Choroid plexus epithelial cell (primary cell): ENCODE results near the gene AACS.
A peak's percentile ranks its signal among the peaks of the same experiment; 100 is the strongest.
"Not testable (repeated sequence)": the region's sequence is repeated elsewhere in the genome, so short reads cannot be mapped to it uniquely, and the experiment has no call there.

ENCODE experiments used
- DNase-seq: peaks from one replicate; pipeline ENCODE4 v3.0.0-alpha.2; 2010; ENCODE audit warnings: low read depth
- H3K4me3 ChIP-seq: 2 replicates; pipeline ENCODE4 v1.5.1; 2011; ENCODE audit warnings: low read depth, mild to moderate bottlenecking, control low read depth, low read length, moderate library complexity
- TF ChIP-seq, protein P1 (sequence below): conservative IDR thresholded peaks from 2 replicates; pipeline ENCODE4 v1.5.1; 2011; ENCODE audit warnings: low read depth, mild to moderate bottlenecking, control low read depth, inconsistent platforms, low read length, moderate library complexity

The AACS gene

DNA sequence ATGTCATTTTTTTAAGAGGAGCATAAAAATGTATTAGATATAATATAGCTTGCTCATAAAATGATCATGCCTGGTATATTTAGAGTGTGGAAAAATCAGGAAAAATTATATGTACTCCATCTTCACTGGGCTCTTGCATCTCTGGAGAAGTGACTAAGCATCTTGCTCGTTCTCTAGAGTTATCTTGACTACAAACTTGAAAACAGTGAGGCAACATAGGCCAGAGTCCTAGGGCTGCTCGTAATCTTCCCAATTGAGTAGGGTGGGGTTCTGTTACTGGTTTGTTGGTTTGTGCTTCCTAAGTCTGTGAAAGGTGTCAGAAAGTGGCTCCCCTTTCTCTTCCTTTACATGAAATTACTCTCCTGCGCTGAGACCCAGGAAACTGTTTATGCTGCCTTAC lies 46.2 kb downstream of the AACS start:
- TF ChIP-seq, protein P1, sequence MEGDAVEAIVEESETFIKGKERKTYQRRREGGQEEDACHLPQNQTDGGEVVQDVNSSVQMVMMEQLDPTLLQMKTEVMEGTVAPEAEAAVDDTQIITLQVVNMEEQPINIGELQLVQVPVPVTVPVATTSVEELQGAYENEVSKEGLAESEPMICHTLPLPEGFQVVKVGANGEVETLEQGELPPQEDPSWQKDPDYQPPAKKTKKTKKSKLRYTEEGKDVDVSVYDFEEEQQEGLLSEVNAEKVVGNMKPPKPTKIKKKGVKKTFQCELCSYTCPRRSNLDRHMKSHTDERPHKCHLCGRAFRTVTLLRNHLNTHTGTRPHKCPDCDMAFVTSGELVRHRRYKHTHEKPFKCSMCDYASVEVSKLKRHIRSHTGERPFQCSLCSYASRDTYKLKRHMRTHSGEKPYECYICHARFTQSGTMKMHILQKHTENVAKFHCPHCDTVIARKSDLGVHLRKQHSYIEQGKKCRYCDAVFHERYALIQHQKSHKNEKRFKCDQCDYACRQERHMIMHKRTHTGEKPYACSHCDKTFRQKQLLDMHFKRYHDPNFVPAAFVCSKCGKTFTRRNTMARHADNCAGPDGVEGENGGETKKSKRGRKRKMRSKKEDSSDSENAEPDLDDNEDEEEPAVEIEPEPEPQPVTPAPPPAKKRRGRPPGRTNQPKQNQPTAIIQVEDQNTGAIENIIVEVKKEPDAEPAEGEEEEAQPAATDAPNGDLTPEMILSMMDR = no peak
- DNase-seq = peak; percentile 23
- no peak overlapping the region for H3K4me3 ChIP-seq

DNA sequence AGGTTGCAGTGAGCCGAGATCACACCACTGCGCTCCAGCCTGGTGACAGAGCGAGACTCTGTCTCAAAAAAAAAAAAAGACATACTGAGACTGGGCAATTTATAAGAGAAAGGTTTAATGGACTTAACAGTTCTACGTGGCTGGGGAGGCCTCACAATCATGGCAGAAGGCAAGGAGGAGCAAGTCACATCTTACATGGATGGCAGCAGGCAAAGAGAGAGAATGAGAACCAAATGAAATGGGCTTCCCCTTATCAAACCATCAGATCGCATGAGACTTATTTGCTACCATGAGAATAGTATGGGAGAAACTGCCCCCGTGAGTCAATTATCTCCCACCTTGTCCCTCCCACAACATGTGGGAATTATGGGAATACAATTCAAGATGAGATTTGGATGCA lies 47.4 kb downstream of the AACS start:
- not testable (repeated sequence) for DNase-seq, H3K4me3 ChIP-seq

DNA sequence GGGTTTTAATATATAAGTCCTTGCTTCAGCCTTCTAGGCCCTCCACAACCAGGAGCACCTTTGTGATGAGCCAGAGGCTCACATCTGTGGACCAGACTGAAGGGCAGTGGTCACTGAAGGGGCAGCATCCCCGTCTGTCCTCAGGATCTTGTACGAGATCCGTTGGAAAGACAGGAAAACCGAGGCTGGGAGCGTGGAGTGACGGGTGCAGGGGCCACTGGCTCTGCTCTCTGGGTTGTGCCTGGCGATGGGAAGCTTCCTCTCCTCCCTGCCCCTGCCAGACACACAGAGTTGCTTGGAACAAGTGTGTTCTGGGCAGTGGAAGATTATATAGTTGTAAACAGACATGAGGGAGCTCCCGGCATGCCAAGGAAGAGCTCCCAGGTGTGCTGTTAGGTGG lies 48.0 kb downstream of the AACS start:
- no peak overlapping the region for H3K4me3 ChIP-seq
- TF ChIP-seq, protein P1 = no peak
- DNase-seq = no peak

DNA sequence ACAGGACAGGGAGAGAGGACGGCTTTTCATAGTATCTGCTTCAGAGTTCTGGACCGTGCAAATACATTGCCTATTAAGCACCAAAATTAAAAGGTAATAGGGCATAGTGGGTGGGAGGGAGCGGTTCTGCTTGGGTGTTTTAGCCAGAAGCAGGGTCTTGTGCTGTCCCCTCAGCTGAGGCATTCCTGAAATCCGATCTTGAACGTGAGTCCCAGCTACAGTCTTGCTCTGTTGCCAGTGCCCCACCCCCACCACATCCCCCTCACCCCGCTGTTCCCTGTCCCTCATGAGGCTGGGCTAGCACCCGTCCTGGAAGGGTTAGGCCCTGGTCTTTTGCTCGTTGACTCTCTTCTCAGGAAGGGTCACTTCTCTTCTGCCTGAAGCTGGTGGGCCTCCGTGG lies 48.6 kb downstream of the AACS start:
- no peak for DNase-seq
- TF ChIP-seq, protein P1 = no peak
- H3K4me3 ChIP-seq = no peak overlapping the region

DNA sequence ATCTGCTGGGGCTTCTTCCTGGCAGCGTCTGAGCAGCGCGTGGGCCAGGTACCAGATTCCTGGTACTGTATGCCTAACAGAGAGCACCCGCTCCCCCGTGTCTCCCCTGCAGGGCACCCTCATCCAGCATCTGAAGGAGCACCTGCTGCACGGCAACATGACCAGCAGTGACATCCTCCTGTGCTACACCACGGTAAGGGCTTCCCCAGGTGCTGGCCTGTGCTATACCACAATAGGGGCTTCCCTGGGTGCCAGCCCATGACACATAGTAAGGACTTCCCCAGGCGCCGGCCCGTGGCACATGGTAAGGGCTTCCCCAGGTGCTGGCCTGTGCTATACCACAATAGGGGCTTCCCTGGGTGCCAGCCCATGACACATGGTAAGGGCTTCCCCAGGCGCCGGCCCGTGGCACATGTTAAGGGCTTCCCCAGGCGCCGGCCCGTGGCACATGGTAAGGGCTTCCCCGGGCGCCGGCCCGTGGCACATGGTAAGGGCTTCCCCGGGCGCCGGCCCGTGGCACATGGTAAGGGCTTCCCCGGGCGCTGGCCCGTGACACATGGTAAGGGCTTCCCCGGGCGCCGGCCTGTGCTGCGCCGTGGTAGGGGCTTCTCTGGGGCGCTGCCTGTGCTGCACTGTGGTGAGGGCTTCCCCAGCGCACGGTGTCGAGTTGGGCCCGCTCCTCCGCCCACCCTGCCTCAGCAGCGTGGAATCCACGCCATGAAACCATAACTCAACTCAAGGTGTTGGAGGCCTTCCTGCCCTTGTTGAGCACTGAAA lies 49.3 kb downstream of the AACS start:
- DNase-seq = no peak
- TF ChIP-seq, protein P1 = no peak
- no peak overlapping the region for H3K4me3 ChIP-seq

DNA sequence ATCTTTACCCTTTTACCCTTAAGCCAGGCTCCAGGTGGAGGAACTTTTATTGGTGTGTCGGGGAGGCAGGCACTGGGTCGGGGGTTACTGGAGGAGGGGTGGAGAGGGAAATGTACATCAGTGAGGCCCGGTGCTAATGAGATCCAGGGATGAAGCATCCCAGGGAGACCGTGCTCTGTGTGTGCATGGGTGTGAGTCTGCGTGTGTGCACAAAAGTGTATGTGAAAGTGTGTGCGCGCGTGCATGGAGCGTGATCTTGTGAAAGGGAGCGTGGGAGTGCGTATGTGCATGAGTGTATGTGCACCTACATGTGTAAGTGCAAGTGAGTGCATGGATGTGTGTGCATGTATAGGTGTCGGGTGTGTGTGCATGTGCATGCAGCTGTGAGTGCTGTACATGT lies 55.3 kb downstream of the AACS start:
- DNase-seq = no peak
- TF ChIP-seq, protein P1 = no peak
- H3K4me3 ChIP-seq = no peak overlapping the region

DNA sequence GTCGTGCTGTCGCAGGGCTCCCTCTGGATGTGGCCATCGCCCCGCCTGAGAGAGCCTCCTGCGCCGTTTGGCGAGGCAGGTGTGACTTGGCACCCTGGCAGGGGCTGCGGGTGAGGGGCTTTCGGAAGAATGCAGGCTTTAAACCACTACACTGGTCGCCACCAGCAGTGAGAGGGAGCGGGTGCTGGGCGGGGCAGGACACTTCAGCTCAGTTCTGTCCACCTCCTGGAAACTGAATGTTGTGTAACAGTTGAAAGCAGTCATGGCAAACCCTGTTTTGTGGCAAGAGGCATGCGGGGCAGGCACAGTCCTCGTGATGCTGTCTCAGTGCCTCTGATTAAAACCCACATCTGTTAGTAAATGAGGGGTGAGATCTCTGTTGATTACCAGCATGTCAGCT lies 55.9 kb downstream of the AACS start:
- TF ChIP-seq, protein P1 = no peak
- DNase-seq = no peak
- H3K4me3 ChIP-seq = no peak overlapping the region
